Loucy (cell line): Measurements from ENCODE around the gene EPHB6.

Experiments
- EZH2phosphoT487 ChIP-seq: fragments of 200-600 bp; IDR thresholded peaks from 2 replicates; pipeline ENCODE4 v1.6.1; 2018; ENCODE audit warnings: antibody characterized with exemption, mild to moderate bottlenecking, moderate library complexity, borderline replicate concordance
- TF ChIP-seq, protein P1 (sequence below): fragments of 200-600 bp; sonication (generic); conservative IDR thresholded peaks from 2 replicates; pipeline ENCODE4 v1.5.1; 2014; ENCODE audit warnings: mild to moderate bottlenecking, antibody characterized with exemption, low read length

DNA sequence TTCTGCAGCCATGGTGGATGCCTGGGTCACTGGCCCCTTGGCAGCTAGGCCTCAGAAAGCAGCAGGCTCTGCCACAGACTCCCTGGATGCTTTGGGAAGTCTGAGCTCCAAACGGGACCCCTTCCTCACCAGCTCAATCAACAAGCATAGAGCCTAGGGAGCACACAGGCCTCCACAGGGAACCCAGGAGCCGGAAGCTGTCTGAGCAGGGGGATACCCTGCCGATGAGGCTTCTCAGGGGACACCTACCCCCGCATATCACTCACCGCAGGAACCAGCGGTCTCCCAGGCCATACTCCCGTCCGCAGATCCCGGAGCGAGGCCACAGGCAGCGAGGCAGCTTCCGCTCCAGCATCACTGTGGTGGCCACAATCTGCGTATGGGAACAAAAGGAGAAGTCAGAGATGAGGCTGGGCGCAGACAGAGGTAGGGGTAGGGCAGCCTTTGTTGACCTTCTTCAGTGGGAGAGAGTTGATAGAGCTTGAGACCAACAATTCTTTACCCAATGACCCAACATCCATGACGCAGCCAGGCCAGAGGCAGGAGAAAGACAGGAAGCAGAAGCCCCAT is 17.3 kb downstream of the EPHB6 start:
- TF ChIP-seq, protein P1, sequence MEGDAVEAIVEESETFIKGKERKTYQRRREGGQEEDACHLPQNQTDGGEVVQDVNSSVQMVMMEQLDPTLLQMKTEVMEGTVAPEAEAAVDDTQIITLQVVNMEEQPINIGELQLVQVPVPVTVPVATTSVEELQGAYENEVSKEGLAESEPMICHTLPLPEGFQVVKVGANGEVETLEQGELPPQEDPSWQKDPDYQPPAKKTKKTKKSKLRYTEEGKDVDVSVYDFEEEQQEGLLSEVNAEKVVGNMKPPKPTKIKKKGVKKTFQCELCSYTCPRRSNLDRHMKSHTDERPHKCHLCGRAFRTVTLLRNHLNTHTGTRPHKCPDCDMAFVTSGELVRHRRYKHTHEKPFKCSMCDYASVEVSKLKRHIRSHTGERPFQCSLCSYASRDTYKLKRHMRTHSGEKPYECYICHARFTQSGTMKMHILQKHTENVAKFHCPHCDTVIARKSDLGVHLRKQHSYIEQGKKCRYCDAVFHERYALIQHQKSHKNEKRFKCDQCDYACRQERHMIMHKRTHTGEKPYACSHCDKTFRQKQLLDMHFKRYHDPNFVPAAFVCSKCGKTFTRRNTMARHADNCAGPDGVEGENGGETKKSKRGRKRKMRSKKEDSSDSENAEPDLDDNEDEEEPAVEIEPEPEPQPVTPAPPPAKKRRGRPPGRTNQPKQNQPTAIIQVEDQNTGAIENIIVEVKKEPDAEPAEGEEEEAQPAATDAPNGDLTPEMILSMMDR, result no peak
- TF ChIP-seq EZH2phosphoT487, result no peak
